Heart left ventricle (tissue), 13 donors: ENCODE data around the gene ROR1.

ENCODE experiments used
- CTCF ChIP-seq, 12 donors: fragments of 200-600 bp; sonication (generic) in 4 of 12; IDR thresholded peaks; one replicate each; pipeline versions ENCODE4 v1.5.0 to v1.8.0; 2018 to 2022; ENCODE audit warnings: antibody characterized with exemption in 12 of 12, mild to moderate bottlenecking in 5 of 12
- POLR2A ChIP-seq, 2 donors: fragments of 450-650 bp; IDR thresholded peaks; one replicate each; pipeline ENCODE4 v1.6.1; 2017; ENCODE audit warnings: antibody characterized with exemption in 2 of 2, mild to moderate bottlenecking in 2 of 2, moderate library complexity in 2 of 2
- donor health status: ischemic (EF 13 %, LVEDD 7.1; RV severe dilation, severe dysfunction).
- donor health status: DM: no; HTN: yes; CAD: no.
- donor health status: DM: no; HTN: no; CAD: no.
- donor health status: ischemic (EF 25% LVEDD 6.9; RV normal size, moderate dysfunction).
- donor health status: ischemic (EF 25% LVEDD 5.7; RV mildly dilated, moderate dysfunction).
- donor health status: ischemic (EF 35%, LVEDD 5.7; RV mildly dilated, moderate dysfunction).
- donor health status: nonischemic (EF 11% LVEDD 7.7; RV severe dilation, severe dysfunction).
- donor health status: DM: yes; HTN: yes; CAD: no.
- donor health status: PGD.
- donor health status: ischemic (EF 29% LVEDD 5.4; RV normal size, mild dysfunction).
- donor health status: nonischemic (EF 23%, LVEDD 6.1; RV moderate dilation, normal function).

GRCh38 chr1:63756839-63757238 lies 17.0 kb upstream of the ROR1 start:
- TF ChIP-seq POLR2A (IDR thresholded peaks at IDR 0.05) (no peak), CTCF (IDR thresholded peaks at IDR 0.05) (no peak)
